CD4-positive, alpha-beta T cell treated with Interleukin-21 for 1 hour (primary cell): ENCODE data around the gene PSD2.
"Not testable (repeated sequence)": the region's sequence is repeated elsewhere in the genome, so short reads cannot be mapped to it uniquely, and the experiment has no call there.

Source experiments
- DNase-seq: peaks from one replicate; pipeline ENCODE4 v3.0.0-alpha.2; 2020

Gene PSD2

DNA sequence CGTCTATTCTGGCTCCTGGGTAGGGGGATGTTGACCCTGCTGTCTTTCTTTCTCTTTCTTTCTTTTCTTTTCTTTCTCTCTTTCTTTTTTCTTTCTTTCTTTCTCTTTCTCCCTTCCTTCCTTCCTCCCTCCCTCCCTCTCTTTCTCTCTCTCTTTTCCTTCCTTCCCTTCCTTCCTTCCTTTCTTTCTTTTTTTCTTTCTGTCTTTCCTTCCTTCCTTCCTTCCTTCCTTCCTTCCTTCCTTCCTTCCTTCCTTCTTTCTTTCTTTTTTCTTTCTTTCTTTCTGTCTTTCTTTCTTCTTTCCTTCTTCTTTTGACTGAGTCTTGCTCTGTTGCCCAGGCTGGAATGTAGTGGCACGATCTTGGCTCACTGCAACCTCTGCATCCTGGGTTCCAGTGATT is 3.0 kb upstream of the PSD2 start:
- not testable (repeated sequence) for DNase-seq

DNA sequence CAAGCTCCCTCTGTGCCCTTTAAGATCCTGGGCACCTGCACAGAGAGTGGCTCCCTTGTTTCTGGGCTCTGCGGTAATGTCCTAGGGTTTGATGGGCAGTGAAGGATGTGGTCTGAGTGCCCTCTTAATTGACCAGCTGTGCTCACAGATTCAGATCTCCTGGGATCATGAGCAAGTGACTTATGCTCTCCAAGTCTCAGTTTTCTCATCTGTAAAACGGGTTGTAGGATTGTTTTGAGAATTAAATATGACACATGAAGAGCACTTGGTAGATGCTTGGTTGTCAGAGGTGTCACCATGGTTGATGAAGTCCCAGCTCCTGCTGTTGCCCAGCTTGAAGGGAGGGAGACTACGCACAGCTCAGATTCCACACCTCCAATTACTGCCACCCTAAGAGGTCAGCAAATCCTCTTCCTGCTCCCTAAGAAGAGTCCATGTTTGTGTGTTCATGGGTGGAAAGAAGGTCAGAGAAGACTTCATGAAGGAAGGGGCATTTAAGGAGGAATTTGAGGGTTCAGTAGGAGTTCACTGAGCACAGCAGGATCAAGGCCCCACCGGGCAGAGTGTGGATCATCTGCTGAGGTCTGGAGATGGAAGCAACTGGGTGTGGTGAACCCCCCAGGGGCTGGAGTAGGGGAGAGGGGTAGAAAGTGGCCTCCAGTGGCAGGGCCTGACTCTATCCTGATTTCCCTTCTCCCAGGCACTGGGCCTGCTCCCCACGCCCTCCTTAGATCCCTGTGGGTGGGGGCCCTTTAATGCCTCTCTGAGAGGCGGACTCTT is 1.4 kb upstream of the PSD2 start:
- no peak for DNase-seq

DNA sequence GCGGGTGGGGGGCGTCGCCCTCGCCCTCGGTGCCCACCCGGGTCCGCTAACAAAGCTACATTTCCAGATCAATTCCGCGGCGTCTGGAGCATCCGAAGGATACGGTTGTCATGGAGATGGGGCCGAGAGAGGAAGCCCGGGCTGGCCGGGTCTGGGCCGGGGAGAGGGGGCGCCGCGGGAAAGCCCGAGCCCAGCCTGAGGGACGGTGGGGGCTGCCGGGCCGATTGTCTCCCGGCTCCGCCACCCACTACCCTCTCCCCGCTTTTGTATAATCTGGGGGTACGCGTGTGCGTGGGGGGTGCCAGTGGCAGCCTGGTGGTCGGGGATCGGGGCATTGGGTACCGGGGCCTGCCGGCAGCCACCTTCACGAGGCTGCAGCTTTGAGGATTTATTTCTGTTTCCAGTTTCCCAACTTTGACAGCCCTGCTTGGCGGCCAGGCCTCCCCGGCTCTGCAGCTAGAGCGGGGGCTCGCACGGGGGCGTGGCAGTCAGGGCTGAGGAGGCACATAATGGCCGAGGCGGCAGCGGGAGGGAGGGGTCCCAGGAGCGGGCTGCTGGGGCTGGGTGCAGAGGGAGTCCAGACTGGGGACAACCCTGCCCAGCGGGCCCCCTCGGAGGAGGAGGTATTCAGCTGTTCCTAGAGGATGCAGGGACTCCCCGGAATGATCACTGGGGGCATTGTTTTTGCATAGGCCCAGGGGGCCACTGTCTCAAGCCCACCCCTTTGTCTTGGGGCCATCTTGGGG is 626 bp downstream of the PSD2 start:
- no peak for DNase-seq

DNA sequence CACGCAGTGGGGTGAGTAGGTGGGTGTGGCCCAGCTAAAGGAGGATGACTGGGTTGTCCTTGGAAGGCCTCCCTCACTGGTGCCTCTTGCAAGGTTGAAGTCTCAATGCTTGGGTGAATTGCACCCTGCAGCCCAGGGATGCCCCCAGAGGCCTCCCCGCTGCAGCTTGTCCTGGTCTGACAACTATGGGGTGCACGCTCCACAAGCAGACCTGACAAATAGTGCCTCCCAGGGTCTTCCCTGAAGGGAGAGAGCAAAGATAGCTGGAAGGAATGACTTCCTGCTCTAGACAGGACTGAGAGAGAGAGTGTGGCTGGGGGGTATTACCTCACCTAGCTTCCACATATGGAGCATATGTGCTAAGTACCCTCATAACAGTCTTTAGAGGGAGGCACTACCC is 1.7 kb downstream of the PSD2 start:
- no peak for DNase-seq

DNA sequence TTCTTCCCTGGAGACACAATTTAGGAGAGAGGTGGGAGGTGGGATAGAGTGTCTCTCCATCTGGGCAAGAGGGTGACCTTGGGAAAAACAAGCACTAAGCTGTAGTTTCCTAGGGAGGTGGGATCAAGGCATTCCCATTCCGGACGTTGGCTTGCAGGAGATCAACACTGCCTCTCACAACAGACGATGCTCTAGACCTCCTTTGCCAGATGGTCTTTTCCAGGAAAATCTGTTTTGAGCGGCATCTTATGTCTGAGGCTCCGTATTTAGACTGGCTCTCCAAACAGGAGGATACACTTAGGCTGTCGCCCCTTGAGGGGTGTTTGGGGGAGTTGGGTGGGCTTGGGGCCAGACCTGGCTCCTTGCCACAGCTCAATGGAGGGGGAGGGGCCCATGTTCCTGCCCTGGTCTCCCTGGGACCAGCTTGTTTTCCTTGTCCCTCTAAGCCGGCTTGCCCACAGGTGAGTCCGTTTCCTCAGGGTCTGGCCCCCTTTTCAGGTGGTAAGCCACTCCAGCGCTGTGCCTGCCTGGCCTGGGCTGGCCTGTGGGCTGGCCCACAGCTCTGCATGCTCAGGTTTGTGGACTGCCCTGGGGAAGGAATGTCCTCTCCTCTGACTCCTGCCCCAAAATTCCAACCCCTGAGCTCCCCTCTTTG is 2.4 kb downstream of the PSD2 start:
- DNase-seq, result no peak

DNA sequence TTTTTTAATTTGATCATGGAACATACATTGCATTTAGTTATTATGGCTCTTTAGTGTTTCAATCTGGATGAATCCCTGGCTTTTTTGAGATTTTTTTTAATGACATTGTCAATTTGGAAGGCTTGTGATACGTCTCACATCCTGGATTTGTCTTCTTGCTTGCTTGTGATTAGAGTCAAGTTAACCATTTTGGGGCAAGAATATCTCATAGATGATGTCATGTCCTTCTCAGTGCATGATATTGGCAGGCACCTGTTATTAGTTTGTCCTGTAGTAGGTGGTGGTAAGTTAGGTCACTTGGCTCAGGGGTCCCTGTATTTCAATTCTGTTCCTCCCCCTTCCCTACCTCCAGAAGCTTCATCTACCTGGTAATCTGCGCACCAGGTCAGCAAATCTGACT is 3.3 kb downstream of the PSD2 start:
- no peak for DNase-seq

DNA sequence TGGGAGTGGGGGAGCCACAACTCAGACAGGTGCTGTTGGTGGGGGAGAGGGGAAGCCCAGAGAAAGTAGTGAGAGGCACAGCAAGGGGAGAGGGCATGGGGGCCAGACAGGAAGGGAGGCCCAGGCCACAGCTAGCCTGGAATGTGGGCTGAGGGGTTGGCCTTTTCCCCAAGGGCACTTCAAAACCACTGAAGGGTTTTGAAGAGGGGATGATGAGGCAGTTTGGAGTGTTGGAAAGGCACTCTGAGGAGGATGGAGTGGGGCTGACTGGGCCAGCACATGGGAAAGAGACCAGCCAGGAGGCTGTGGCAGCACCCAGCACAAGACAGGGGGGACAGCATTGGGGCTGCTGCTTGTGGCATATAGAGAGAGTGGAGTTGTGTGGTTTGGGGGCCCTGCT is 3.8 kb downstream of the PSD2 start:
- DNase-seq, result no peak

DNA sequence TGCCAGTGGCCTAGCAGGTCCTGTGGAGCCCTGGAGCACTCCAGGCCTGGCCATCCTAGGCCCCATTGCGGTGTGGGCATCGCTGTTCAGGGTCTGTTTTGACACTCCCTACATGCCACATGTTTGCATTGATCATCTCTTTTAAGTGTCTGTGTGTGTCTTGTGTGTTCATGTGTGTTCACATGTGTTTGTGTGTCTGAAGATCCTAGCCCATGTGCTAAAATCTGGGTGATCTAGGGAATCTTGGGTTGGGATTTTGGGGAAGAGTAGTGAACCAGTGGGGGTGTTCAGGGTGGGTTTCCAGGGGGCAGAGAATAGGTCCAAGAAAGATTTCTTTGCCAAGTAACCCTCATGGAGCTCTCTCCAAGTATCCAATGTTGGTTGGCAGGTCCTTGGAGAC is 8.4 kb downstream of the PSD2 start:
- DNase-seq, result no peak

DNA sequence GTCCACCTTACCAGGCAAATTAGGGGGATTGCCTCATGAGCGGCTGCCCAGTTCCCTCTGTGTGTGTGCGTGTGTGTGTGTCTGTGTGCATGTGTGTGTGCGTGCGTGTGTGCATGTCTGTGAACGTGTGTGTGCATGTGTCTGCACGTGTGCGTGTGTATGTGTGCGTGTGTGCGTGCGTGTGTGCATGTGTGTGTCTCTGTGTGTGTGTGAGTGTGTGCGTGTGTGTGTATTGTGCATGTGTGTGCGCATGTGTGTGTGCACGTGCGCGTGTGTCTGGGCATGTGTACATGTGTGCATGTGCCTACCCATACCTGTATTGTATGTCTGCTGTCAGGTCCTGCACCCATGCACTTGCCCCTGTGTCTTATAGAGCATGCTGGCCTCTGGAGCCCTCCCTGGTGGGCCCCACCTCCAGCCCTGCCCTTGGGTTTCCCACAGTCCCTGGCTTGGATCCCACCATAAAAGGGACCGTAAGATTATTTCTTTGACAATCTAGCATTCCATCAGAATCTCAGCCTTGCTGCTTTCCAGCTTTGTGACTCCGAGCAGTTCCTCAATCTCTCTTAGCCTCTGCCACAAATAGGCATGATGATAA is 9.3 kb downstream of the PSD2 start:
- no peak for DNase-seq

DNA sequence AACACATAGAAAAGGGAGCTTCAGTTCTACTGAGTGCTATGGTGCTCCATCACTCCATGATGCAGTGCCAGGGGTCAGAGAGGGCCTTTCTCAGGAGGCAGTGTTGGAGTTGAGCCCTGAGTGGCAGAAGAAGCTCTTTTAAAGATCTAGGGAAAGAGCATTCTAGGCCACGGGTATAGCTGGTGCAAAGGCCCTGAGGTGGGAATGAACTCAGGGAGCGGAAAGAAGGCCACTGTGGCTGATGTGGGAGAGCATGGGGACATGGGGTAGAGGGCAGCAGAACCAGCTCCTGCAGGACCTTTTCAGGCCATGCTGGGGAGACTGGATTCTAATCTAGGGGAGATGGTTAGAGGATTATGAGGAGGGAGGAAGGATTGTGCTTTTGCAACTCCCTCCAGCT is 9.9 kb downstream of the PSD2 start:
- no peak for DNase-seq

DNA sequence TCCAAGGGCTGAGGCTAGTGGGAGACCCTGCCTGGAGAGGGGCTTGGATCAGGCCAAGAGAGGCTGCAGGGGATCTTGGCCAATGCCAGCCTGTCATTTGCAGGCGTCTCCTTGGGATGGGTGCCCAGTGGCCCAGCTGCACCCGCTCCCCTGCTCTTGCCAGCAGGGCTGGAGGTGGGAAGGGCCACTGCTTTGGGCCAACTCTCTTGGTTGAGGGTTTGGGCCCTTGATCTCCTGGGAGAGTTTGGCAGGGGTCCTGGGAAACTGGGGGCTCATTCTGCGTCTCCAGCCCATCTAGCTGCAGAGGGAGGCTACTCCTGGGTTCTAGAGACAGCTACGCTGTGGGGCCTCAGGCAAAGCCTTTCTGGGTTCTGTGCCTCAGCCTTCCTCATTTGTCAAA is 10.5 kb downstream of the PSD2 start:
- DNase-seq, result no peak

DNA sequence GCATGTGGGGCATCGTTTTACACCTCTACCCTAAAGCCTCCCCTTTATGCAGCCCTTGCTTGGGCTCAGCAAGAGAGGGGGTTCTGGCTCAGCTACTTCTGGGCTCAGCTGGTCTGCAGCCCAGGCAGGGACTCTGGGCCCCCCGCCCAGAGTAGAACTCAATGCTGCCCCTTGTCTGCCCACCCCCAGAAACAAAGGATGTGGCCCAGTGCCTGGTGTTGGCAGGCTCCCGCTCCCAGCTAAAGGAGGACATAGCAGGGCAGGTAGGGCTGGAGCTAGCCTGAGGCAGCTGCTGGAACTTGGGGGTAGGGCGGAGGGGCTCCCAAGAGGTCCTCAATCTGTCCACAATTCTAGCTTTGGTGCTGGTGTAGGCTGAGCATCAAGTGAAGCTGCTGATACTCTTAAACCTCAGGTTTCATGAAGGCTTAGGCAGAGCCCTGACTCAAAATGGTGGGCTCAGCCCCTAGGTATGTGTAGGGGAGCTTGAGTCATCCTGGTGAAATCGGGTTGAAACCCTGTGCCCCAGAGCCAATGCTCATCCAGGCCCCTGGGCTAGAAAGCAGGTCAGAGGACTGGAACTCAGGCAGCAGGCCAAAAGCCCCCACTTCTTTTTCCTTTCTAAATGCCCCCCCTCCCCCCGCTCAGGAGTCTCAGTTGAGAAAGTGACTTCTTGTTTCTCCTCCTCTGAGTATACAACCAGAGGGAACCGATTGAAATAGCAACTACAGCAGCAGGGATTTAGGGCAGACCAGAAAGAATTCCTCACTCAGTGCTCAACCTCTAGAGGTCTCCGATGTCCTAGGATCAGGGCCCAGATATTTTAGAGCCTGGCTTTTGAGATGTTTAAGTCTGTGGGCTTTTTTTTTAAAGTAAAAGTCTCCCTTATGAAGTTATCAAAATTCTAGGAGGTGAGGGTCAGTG is 11.4 kb downstream of the PSD2 start:
- DNase-seq, result no peak

DNA sequence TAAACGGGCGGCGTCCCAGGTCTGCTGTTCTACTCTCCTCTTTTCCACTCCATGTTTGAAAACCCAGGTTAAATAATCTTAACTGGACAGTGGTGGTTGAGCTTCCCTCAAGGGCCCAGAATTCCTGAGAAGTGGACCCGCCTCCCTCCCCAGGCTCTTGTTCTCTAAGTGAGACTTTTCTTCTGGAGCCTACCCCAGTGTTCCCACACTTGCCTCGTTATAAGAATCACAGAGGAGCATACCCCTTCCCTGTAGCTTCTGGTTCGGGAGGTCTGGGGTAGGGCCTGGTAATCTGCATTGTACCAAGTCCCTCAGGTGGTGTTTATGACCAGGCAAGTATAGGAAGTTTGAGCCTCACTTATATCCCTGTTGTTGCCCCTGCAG is 12.0 kb downstream of the PSD2 start:
- DNase-seq, result no peak

DNA sequence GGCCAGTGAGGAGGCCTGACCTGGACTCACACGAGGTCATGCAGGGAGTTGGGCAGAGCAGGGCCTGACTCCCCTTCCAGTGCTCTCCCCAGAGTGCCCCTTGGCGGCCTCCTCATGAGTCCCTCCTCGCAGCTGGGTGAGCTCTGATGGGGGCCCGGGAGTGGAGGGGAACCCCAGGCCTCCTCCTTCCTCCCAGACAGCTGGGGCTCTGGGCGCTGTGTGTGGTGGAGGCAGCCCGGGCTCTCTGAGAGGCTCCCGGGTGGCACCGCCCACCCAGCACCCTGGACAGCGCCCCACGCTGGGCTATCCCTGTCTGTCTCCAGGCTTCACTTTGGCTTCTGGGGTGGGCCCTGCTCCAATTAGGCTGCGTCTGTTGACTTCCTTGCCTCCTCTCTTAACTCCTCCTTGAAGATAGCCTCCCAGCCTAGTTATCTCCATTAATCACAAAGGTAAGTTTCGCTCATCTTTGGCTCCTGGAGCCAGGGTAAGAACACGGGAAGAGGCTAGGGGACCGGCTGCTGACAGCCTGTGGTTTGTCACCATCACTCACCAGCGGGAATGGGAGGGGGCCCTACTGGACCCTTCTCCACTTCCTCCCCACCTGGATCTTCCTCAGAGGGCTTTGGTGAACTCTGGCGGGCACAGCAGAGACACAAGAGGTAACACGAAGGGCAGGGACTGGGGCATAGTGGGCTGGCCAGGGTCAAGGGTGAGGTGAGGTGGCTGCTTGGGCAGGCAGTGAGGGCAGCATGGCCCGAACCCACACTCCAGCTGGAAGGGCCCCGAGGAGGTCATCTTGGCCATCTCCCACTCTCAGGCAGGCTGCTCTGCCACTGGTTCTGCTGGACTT is 13.1 kb downstream of the PSD2 start:
- DNase-seq, result peak; percentile 4

DNA sequence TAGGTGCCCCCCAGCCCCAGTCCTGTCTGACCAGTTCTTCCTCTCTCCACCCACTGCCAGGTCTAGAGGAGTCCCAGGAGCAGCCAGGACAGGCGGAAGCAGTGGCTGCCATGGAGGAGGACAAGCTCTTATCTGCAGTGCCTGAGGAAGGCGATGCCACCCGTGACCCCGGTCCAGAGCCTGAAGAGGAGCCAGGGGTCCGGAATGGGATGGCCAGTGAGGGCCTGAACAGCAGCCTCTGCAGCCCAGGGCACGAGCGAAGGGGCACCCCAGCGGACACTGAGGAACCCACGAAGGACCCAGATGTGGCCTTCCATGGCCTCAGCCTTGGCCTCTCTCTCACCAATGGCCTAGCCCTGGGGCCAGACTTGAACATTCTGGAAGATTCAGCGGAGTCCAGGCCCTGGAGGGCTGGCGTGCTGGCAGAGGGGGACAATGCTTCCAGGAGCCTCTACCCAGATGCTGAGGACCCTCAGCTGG is 13.8 kb downstream of the PSD2 start:
- no peak for DNase-seq

DNA sequence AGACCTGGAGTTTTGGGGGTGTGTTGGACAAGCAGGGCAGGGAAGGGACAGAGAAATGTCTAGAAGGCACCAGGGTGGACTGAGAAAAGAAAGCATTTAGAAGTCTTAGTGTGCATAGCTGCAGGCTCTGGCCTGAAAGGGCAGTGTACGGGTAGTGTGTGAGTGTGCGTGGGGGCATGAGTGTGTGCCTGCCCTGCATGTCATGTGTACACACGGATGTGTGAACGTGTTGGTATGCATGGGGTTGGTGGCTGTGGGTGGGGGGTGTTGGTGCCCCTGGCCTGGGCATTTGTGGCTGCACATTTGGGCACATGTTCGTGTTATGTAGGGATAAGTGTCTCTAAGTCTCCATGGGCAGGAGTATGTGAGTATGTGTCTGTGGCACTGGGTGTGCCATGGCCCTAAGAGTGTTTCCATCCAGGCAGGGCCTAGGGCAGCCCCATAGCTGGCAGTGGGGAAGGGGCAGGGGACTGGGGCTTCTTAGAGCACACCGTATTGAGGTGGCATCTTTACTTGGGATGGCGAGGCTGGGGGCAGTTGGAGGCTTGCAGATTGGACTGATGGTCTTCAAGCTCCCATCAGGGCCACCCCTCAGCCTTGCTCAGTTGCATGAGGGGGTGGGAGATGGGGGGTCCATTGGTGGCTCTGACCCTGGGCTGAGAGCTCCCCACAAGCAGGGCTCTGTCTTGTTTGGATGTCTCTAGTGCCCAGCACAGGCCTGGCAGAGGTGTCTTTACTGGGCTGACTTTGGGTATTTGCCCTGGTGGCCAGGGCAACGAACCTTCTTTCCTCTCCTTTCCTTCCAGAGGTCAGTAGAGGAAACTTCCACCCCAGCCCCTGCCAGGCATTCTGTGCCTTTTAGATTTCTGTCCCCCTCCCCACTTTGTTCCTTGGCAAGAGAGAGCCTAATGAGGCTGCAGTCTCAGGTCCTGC is 15.0 kb downstream of the PSD2 start:
- no peak for DNase-seq

DNA sequence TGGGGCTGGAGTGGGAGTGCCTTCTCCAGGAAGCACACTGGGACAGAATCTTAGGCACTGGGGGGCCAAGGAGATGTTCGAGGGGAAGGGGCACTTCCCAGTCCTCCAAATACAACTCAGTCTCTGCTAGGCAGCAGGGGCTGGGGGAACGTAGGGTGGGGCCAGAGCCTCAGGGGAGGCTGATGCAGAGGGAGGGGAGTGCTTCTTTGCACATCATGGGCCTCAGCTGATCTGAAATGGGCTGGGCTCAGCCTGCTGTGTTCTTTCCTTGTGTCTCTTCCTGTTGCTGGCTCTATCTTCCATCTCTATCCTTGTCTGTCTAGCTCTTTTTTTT is 15.6 kb downstream of the PSD2 start:
- DNase-seq, result no peak

DNA sequence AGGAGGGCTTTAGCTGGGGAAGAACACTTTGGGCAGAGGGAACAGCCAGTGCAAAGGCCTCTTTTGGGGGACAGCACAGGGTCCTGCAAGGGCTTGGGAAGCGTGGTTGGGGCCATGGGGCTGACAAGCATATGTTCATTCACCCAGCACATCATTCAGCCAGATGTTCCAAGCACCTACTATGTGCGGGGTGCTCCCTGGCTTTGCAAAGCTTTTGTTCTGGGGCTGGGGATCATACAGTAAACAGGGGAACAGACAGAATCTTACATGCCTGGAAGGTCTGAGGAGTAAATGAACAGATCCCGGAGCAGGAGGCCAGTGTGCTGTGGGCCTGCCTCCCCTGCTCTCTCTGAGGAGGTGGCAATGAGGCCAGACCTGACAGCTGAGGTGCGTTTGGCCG is 16.7 kb downstream of the PSD2 start:
- no peak for DNase-seq

DNA sequence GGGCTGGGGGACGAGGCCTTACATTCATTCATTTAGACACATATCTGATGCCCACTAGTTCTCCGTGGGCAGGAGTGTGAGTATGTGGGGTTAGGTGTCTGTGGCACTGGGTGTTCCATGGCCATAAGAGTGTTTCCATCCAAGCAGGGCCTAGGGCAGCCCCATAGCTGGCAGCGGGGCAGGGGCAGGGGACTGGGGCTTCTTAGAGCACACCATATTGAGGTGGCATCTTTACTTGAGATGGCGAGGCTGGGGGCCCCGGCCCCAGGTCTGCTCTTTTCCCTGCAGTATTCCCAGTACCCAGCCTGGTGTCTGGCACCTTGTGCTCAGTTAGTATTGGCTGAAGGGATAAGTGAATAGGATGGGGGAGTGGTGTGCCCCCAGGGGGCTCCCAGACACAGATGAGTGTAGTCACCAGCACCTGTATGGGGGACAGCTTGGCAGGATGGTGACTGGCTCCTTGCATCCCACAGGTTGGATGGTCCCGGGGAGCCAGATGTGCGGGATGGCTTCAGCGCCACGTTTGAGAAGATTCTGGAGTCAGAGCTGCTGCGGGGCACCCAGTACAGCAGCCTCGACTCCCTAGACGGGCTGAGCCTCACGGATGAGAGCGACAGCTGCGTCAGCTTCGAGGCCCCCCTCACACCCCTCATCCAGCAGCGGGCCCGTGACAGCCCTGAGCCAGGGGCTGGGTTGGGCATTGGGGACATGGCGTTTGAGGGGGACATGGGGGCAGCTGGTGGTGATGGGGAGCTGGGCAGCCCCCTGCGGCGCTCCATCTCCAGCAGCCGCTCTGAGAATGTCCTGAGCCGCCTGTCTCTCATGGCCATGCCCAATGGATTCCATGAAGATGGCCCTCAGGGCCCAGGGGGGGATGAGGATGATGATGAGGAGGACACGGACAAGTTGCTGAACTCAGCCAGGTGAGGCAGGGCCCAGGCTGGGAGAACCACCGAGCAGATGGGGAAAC is 17.5 kb downstream of the PSD2 start:
- DNase-seq, result no peak
